Activated naive CD8-positive, alpha-beta T cell treated with anti-CD3 and anti-CD28 coated beads, Interleukin-2, amount 50 U/mL, for 16 hours (primary cell): ENCODE results near the gene KHNYN.
"Not testable (repeated sequence)": the region's sequence is repeated elsewhere in the genome, so short reads cannot be mapped to it uniquely, and the experiment has no call there.

Experiments
- DNase-seq: peaks from one replicate; pipeline ENCODE4 v3.0.0-alpha.2; 2020; ENCODE audit warnings: low read depth, low spot score

Gene KHNYN

GRCh38 chr14:24429395-24430142 is at the start of gene KHNYN, which contains the start of gene CBLN3:
Gene KHNYN (plus strand): TSS chr14:24429954. CDS start chr14:24430731, 777 bp downstream.
Gene CBLN3 (minus strand): TSS chr14:24429668. CDS start chr14:24429054, 614 bp downstream.
- DNase-seq = peak; percentile 74

GRCh38 chr14:24381363-24382063 is 48.2 kb upstream of the KHNYN start:
- DNase-seq = no peak

- DNase-seq = no peak
Measured at GRCh38 chr14:24382064-24382371, 47.7 kb upstream of the KHNYN start.

- DNase-seq = no peak
Measured at GRCh38 chr14:24384169-24384568, 45.6 kb upstream of the KHNYN start.

GRCh38 chr14:24385524-24385923 is 44.2 kb upstream of the KHNYN start:
- DNase-seq = no peak

- no peak for DNase-seq
Measured at GRCh38 chr14:24387009-24387345, 42.8 kb upstream of the KHNYN start.

GRCh38 chr14:24387579-24387978 is 42.2 kb upstream of the KHNYN start:
- not testable (repeated sequence) for DNase-seq

- no peak for DNase-seq
Measured at GRCh38 chr14:24388474-24389179, 41.1 kb upstream of the KHNYN start.

GRCh38 chr14:24389226-24389848 is 40.4 kb upstream of the KHNYN start:
- DNase-seq = no peak

- no peak for DNase-seq
Measured at GRCh38 chr14:24390701-24391468, 38.9 kb upstream of the KHNYN start.

GRCh38 chr14:24392325-24393091 is 37.2 kb upstream of the KHNYN start:
- DNase-seq = no peak

GRCh38 chr14:24394275-24394674 is 35.5 kb upstream of the KHNYN start:
- DNase-seq = no peak

GRCh38 chr14:24395609-24396582 is 33.9 kb upstream of the KHNYN start:
- DNase-seq = no peak

GRCh38 chr14:24397639-24398292 is 32.0 kb upstream of the KHNYN start:
- DNase-seq = no peak

- no peak for DNase-seq
Measured at GRCh38 chr14:24398293-24398652, 31.5 kb upstream of the KHNYN start.

GRCh38 chr14:24398653-24399446 is 30.9 kb upstream of the KHNYN start, which contains the start of gene NYNRIN:
Gene NYNRIN (plus strand): TSS chr14:24399003. CDS start chr14:24399247, 244 bp downstream.
- no peak for DNase-seq

- no peak for DNase-seq
Measured at GRCh38 chr14:24399447-24399822, 30.3 kb upstream of the KHNYN start.
